KG1 (cell line): ENCODE data around the gene TCTN2.

ENCODE experiments used
- DNase-seq: peaks from one replicate; lab custom pipeline; 2025; lab: John Stamatoyannopoulos, UW

The TCTN2 gene

DNA sequence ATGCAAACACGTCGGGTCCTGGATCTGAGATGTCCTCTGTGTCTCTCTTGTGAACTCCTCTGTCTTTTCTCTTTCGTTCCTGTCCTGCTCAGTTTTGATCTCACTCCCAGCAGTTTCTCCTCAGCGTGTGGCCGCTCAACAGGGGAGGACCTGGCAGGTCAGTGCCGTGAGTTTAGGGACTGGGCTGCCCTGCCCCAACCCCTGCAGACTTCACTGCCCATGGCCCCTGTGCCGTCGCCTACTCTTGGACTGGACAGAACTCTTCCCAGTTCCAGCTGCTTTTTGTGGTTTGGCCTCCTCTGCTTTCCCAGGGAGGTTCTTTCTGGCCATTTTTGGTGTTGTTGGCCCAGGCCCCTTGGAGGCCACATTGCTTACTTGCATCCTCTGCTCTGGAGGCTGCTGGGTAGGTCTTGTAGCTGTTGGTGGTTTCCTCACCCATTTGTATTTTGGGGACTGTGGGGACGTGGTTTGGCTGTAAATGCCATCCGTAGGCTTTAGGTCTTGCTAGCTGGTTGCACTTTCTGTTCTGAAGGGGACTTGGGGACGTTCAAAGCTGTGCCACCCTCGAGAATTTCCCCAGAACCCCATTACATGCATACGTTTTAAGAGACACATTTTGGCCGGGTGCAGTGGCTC is 71.1 kb downstream of the TCTN2 start:
- DNase-seq, result no peak

DNA sequence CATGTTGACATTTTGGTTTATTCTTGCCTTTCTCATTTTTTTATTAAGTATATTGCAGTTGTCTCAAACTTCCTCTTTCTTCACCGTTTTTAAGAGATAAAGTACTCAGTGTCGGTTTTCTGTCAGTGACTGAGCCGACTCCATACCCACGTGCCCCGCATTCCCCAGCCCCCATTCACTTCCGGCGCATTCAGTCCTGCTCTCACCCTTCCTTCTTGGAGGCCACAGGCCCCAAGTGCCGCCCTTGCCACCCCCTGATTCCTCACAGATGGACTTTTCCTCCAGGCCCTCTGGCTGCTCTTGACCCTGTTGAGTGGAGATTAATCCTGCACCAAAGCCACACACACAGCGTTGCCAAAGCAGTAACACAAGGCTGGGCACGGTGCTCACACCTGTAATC is 72.1 kb downstream of the TCTN2 start:
- DNase-seq, result peak; percentile 85

DNA sequence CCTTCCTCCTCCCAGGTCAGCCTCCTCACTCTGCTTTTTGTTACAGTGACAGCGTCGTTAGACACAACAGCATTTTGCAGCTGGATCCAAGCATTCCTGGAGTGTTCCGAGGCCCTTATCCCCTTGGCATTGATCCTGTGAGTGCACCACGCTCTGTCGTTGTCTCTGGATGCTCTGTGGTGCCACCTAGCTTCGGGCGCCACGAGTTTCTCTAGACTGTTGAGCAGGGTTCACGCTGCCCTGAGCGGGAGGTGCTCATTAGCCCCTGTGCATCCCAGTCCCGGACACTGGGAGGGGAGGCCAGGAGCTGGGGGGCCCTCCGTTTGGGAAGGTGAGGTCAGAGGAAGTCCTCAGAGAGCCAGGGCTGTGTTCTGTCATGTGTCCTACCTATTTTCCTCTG is 73.9 kb downstream of the TCTN2 start:
- DNase-seq, result no peak

- DNase-seq, result no peak
Measured at GRCh38 chr12:123747309-123747708, 76.4 kb downstream of the TCTN2 start.

- DNase-seq, result peak; percentile 29
Measured at GRCh38 chr12:123748161-123748560, 77.2 kb downstream of the TCTN2 start.

GRCh38 chr12:123748661-123749060 is 77.7 kb downstream of the TCTN2 start:
- no peak for DNase-seq

- DNase-seq, result no peak
Measured at GRCh38 chr12:123749355-123749754, 78.4 kb downstream of the TCTN2 start.

- no peak for DNase-seq
Measured at GRCh38 chr12:123750159-123750656, 79.3 kb downstream of the TCTN2 start.

GRCh38 chr12:123752046-123752445 is 81.1 kb downstream of the TCTN2 start:
- DNase-seq, result no peak

GRCh38 chr12:123754041-123754772 is 83.3 kb downstream of the TCTN2 start:
- DNase-seq, result no peak

- DNase-seq, result no peak
Measured at GRCh38 chr12:123757561-123757960, 86.6 kb downstream of the TCTN2 start.
